ENCODE results near the gene CTF1.

DNA sequence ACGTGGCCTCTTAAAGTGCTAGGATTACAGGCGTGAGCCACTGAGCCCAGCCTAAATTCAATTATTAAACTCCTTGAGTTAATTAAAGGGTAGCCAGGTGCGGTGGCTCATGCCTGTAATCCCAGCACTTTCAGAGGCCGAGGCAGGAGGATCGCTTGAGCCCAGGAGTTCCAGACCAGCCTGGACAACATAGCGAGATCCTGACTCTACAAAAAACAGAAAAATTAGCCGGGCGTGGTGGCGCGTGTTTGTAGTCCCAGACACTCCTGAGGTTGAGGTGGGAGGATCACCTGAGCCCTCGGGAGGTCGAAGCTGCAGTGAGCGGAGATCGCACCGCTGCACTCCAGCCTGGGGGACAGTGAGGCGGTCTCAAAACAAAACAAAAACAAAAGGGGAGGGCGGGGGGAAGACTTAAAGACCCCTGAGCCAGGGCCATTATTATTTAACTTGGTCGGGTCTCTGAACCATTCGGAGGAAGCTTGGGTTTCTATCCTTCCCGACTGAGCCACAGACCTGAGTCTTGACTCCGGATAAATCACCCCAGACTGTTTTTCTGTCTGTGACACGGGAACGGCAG lies 22.1 kb upstream of the CTF1 start:
- TF ChIP-seq POLR2A (IDR thresholded peaks at IDR 0.05; ENCODE audit: low read depth, low read length) (no peak), POLR2AphosphoS2 (IDR thresholded peaks at IDR 0.05; ENCODE audit: low read depth, low read length) (no peak), POLR2AphosphoS5 (IDR thresholded peaks at IDR 0.05; ENCODE audit: low read length) (no peak), CREB1 (IDR thresholded peaks at IDR 0.05; ENCODE audit: low read depth) (no peak), ZNF207 (IDR thresholded peaks at IDR 0.05; ENCODE audit: borderline replicate concordance) (no peak), HDAC2 (IDR thresholded peaks at IDR 0.05) (no peak), GABPA (IDR thresholded peaks at IDR 0.05; ENCODE audit: low read depth) (no peak), TCF7 (IDR thresholded peaks at IDR 0.05; ENCODE audit: borderline replicate concordance) (no peak), NFYA (IDR thresholded peaks at IDR 0.05; ENCODE audit: borderline replicate concordance, low read depth, low read length) (no peak), EZH2 (IDR thresholded peaks at IDR 0.05; ENCODE audit: borderline replicate concordance, control insufficient read depth, low read depth, low read length) (no peak), CBFB (IDR thresholded peaks at IDR 0.05; ENCODE audit: low read depth) (no peak)
- TF ChIP-seq, protein P1, sequence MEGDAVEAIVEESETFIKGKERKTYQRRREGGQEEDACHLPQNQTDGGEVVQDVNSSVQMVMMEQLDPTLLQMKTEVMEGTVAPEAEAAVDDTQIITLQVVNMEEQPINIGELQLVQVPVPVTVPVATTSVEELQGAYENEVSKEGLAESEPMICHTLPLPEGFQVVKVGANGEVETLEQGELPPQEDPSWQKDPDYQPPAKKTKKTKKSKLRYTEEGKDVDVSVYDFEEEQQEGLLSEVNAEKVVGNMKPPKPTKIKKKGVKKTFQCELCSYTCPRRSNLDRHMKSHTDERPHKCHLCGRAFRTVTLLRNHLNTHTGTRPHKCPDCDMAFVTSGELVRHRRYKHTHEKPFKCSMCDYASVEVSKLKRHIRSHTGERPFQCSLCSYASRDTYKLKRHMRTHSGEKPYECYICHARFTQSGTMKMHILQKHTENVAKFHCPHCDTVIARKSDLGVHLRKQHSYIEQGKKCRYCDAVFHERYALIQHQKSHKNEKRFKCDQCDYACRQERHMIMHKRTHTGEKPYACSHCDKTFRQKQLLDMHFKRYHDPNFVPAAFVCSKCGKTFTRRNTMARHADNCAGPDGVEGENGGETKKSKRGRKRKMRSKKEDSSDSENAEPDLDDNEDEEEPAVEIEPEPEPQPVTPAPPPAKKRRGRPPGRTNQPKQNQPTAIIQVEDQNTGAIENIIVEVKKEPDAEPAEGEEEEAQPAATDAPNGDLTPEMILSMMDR (IDR thresholded peaks at IDR 0.05 in 2 of 3, conservative IDR thresholded peaks at IDR 0.05 in 1 of 3; ENCODE audit: control insufficient read depth in 2 of 3, extremely low read depth in 1 of 3, insufficient read depth in 1 of 3, low read depth in 3 of 3, low read length in 3 of 3), result no peak
- TF ChIP-seq, protein P2, sequence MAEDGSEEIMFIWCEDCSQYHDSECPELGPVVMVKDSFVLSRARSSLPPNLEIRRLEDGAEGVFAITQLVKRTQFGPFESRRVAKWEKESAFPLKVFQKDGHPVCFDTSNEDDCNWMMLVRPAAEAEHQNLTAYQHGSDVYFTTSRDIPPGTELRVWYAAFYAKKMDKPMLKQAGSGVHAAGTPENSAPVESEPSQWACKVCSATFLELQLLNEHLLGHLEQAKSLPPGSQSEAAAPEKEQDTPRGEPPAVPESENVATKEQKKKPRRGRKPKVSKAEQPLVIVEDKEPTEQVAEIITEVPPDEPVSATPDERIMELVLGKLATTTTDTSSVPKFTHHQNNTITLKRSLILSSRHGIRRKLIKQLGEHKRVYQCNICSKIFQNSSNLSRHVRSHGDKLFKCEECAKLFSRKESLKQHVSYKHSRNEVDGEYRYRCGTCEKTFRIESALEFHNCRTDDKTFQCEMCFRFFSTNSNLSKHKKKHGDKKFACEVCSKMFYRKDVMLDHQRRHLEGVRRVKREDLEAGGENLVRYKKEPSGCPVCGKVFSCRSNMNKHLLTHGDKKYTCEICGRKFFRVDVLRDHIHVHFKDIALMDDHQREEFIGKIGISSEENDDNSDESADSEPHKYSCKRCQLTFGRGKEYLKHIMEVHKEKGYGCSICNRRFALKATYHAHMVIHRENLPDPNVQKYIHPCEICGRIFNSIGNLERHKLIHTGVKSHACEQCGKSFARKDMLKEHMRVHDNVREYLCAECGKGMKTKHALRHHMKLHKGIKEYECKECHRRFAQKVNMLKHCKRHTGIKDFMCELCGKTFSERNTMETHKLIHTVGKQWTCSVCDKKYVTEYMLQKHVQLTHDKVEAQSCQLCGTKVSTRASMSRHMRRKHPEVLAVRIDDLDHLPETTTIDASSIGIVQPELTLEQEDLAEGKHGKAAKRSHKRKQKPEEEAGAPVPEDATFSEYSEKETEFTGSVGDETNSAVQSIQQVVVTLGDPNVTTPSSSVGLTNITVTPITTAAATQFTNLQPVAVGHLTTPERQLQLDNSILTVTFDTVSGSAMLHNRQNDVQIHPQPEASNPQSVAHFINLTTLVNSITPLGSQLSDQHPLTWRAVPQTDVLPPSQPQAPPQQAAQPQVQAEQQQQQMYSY (CRISPR knock-in tag; IDR thresholded peaks at IDR 0.05), result no peak
- TF ChIP-seq, protein P3, sequence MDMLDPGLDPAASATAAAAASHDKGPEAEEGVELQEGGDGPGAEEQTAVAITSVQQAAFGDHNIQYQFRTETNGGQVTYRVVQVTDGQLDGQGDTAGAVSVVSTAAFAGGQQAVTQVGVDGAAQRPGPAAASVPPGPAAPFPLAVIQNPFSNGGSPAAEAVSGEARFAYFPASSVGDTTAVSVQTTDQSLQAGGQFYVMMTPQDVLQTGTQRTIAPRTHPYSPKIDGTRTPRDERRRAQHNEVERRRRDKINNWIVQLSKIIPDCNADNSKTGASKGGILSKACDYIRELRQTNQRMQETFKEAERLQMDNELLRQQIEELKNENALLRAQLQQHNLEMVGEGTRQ (IDR thresholded peaks at IDR 0.05; ENCODE audit: borderline replicate concordance, low read depth, low read length), result no peak

All from GM12878 (cell line).